C1 segment of cervical spinal cord (tissue), 14 donors: ENCODE measurements around the gene GSTO2.

ENCODE experiments used
- DNase-seq, 14 donors: peaks; one replicate each; lab custom pipeline; 2025; lab: John Stamatoyannopoulos, UW

The GSTO2 gene

DNA sequence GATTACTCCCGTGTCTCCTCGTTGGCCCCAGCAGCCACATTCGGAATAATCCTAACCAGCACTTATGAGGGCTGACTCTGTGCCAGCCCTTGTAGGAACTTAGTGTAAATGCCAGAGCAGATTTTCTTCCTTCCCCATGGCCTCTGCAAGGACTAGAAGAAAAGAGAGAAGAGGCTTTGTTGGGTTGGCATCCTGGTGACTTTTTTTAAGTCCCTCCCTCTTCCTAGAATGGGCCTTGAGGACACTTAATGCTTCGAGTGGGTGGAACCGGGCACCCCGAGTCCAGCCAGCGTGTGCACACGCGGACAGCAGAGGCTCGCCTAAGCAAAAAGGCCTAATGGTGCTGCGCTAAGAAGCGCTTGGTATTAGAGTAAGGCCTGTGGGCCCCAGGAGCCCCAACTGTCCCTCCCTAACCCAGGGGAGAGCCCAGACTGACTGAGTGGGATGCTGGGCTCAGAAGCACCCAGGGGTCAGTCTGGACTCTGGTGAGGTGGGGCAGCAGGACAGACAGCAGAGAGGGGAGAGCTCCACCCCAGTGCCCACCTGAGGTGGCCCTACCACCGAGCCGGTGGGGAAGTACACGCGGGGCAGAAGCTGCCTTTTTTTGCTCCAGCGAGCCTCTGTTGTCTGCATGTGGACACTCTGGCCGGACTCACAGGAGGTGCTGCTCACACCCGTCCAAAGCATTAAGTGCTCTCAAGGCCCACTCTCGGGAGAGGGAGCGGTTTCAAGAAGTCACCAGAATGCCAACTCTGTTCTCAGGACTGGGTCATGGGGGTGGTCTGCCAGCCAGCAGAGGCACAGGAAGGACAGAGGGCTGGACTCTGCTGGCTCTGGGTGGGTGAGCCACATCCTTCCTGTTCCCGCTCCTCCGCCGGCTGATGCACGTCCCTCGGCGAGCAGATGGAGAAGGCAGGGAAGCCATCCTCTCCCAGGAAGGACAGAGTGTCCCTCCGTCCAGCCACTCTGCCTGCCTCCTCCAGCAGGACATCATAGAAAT, 56.8 kb downstream of the GSTO2 start:
- peak in 3 of 14 donors; percentile 21 to 48 (median 28) for DNase-seq

DNA sequence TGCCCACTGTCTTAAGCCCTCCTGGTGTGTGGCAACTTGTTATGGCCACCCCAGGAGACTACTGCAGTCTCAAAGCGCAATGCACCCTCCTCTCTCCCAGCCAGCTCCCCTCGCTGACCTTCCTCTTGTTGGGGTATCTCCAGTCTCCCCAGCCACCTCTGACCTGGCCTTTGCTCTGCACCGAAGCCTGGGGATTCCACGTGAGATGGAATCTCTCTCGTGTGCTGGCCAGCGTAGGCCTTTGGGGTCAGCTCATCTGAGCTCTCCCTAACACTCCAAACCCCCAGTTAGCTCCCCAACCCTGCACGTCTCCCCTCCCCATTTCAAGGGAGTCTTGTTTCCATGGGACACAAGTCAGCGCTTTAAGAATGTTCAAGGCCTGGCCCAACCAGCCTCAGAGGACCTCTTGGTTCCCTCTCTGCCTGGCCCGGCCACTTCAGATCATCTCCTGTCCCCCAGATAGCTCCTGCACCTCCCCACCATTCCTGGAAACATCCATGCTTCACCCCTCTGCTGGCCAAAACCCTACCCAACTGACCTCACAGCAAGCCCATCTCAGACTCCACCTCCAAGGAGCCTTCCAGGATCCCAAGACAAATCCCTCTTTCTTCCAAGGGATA, 58.1 kb downstream of the GSTO2 start:
- no peak for DNase-seq

DNA sequence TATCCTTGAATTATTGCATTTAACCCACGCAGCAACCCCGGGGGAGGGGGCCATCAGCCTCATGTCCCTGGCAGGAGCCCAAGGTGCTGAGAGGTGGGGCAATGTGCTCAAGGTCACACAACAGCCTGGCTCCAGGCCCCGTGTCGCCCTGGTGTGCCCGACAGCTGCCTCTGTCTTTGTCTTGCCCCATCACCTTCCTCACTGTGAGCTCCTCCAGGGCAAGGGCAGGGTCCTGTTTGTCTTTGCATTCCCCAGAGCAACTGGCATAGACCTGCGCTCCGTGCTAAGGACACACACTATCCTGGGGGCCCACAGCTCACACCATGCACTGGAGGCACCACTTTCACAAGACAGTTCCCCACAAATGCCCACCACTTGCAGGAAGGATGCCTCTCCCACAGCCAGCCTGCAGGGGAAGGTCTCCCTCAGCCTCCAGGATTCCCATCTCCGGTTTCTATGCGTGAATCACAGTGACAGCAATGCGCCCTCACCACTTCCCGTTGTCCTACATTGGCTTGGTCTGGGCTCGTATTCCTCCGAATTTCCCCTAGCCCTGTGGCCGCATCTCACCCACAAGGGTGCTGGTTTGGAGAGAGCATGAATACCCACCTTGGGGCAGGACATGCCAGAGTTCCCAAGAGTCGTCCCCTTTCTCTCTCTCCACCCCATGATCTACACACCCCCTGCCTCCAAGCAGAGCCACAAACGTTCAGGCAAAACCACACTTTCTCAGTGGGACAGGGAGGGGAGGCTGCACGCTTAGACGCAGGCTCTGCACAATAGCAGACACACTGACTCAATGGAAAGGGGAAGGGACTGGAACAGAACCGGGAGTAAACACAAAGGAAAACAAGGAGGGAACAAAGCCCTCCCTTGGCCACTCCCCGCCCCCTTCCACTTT, 59.0 kb downstream of the GSTO2 start:
- peak in 6 of 14 donors; percentile 11 to 64 (median 46) for DNase-seq

DNA sequence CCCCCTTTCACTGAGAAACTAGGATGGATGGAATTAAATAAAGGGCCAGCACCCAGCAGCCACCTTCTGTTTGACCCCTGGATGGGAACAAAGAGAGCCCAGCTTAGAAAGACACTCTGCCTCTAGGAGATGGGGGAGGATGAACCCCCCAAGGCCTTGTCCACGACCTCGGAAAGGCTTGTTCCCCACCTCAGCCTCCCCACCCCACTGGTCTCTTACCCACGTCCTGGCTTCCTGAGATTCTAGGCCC, 59.6 kb downstream of the GSTO2 start:
- DNase-seq = peak in 3 of 14 donors; percentile 49 to 67 (median 64)

DNA sequence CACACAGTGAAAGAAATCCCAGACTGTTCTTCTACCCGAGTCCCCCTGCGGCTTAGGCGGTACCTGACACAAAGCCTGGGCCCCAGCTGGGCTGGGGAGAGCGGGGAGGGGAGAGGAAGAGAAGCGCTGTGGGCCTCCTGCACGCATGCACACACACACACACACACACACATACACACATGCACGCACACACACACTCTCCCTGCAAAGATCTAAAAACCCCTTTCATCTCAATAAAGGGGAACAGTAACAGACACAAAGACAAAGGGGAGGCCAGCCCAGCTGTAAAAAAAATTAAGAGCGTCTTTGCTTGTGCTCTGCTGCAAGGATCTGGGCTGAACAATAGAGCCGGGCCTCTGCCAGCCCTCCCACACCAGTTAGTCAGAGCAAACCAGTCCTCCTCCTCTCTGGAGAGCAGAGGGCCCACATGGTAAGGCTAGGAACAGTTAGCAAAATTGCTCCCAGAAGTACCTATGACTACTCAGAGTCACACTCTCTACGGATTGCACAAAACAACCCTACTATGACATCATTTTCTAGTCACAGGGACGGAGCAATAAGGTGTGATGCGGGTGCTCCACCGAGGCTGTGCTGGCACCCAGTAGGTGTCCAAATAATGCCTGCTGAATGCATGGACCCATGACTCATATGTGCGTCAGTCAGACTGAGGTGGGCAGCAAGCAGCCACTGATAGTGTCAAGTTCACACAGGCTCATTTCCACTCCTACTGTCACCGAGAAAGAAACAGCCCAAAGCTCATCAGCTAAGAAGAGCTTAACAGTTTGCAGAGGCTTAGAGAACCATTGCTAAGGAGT, 60.1 kb downstream of the GSTO2 start:
- peak in 8 of 14 donors; percentile 5 to 67 (median 53) for DNase-seq

DNA sequence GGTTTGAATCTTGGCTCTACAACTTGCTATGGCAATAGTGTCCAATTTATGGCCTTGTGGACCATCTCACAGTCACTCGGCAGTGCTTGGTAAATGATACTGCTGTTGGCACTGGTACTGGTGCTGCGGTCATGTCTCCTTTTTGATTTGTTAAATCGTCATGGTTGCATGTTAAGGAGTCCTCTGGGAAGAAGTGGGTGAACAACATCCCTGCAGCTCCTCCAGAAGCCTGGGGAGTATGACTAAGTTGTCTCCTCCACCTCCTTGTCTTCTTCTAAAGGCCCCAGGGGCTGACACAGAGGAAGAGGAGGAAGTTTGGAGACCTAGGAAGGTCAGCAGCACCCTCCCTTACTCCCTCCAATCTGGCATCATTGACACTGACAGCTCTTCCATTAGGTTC, 60.8 kb downstream of the GSTO2 start:
- no peak for DNase-seq

DNA sequence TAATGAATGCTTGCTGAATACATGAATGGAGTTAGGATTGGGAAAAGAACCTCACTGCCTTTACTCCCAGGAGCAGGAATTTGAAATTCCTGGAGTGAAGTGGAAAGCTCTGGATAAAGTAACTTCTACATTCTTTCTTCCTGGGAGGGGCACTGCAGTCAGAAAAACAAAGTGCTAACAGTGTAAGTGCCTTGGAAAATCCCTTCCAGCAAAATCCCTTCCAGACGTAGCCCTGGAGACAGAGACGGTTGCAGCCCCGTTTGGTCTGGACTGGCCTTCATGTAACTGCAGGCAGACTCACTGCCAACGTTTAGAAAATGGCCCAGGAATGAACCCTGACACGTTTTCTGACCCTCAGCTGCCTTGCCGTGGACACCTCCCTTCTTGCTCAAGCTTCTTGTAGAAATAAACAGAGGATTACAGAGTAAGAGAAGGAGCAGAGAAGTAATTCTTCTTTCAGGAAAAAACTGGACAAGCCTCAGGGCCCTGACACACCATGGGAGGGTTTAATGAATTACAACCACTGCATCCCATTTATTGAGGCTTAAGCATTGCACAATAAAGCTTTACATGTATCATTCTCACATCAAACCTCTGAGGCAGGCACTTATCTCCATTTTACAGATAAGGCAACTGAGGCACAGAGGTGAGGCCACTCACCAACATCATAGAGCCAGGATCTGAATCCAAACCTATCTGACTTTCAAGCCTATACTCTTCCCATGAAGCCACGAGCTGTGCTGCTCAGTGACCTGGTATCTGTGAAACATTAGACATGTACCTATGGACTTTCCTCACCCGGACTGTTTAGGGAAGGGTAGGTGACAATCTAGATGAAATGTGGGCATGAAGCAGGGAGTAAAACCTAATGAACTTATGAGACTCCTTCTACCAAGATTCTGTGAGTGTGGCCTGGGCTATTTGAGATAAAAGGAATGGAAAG, 61.5 kb downstream of the GSTO2 start:
- peak in 2 of 14 donors; percentile 23 to 26 for DNase-seq

DNA sequence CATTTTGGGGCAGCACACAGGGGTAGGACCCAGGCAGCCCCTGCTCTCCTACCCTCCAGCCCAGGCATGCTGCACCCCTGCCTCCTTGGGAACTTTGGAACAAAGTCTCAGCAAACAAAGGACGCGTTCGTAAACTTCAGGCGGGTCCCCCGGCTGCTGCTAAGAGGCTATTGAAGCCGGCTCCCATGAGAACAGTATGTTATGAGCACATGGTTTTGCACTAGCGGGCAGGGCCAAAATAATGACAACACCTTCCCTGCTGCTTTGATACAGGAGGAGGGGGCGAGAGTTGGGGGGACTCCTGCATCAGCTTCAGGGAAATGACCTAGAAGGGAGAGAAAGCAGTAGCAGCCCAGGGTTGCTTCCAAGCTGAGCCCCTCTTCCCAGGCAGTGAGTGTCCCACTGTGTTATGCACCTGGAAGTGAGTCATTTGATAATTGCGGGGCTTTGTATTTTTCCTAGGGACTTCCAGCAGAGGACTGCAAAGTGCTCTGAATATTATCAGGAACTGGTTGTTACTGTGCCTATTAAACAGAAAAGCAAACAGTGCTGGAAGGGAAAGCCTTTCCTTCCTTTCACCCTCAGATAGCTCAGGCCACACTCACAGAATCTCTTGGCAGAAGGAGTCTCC, 62.3 kb downstream of the GSTO2 start:
- peak in 1 of 14 donors; percentile 29 for DNase-seq

DNA sequence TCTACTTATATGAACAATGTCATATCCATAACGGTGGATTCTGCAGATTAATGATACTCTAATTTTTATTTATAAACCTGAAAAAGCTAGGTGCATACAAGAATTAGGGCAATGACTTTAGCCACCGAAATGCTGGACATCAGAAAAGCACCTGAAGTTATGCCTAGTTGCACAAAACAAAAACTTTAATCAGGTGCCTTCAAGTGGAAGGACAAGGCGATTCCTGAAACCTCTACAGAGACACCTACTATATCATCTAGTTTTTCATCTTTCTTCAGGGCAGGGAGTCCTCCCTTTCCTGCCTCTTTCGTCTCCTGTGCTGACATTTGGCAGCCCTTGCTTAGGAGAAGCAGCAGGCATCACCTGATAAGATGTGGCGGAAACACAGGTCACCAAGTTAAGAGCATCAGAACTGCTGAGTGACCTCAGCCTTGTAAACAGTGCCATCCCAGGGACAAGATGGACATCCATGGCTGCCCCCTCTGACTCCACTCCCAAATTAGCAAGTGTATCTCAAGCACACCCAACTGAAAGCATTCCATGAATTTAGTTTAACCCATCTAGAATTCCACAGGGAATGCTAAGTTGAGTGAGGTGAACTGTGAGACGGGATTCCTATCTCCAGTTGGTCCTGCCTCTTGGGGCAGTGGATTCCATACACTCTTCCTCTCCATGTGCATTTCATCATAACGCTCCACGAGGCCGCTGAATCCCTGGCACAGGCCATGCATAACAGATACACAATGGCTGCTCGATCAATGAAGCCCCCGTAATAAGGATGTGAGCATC, 63.5 kb downstream of the GSTO2 start:
- DNase-seq = no peak

DNA sequence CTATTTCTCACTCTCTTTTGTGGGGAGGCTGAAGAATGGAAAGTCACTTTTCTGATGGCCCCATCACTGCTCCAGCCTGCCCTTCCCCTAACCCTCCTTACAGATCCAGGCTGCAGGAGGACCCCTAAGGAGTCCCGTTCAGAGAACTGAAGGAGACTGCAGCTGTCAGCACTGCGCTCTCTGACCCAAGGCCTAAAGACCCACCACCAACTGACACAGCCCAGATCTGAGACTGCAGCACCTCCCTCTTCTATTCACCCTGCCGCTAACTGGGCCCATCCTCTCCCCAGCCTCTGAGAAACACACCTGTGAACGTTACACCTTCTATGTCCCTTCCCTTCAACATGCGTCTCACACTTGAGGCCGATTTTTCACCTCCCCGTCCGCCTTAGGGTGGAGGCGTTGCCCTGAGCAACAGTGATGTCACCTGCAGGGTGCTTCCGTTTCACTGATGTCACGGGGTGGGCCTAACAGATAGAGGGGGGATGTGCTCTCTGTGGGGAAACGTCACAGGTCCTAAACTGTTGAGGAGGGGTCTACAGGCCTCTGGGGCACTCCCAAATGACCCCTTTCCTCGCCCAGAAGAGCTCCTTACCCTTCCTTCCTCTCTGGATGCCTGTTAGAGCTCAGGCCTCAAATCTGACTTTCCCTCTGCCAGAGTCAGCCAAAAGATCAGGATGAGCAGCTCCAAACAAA, 64.2 kb downstream of the GSTO2 start:
- no peak for DNase-seq

DNA sequence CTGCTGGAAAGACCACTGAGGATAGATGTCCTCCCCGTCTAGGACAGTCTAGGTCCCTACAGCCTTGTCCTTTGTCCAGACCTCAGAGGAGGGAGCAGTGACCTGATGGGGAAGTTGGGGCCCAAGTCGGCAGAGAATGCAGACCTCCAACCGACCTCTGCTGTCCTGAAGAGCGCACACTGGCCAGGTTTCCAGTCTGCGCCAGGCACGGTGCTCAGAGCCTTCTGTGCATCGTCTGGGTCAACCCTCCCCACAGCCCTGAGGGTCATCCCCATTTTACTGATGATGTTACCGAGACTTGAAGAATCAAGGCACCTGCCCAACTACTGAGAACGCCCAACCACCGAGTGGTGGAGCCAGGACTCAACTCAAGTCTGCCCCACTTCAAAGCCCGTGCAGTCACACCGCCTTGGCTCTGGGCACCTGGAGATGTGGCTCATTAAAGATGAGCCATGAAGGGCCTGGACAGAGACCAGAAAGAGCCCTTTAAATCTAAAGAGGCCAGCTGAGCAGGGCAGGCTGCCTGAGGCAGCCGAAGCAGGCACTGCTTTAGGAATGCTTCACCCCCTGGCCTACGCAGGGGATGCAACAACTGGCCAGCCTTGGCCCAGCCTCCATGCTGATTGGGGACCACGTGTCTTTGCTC, 64.9 kb downstream of the GSTO2 start:
- no peak for DNase-seq

DNA sequence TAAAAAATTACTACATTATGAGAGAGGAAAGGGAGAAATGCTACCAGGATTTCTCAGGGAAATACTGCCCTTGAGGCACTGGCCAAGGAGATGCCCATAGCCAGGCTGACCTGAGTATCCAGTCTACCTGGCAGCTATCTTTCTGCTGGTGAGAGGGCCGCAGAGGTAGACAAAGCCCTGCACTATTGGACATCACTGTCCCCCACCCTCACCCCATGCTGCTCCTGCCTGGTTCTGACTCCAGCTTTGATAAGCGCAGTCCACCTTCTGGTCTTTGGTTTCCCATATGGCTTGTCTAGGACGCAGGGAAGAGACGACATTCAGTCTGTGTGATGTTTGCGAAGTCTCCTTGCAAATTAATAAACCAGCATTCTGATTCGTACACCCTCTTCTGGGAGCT, 65.6 kb downstream of the GSTO2 start:
- no peak for DNase-seq

DNA sequence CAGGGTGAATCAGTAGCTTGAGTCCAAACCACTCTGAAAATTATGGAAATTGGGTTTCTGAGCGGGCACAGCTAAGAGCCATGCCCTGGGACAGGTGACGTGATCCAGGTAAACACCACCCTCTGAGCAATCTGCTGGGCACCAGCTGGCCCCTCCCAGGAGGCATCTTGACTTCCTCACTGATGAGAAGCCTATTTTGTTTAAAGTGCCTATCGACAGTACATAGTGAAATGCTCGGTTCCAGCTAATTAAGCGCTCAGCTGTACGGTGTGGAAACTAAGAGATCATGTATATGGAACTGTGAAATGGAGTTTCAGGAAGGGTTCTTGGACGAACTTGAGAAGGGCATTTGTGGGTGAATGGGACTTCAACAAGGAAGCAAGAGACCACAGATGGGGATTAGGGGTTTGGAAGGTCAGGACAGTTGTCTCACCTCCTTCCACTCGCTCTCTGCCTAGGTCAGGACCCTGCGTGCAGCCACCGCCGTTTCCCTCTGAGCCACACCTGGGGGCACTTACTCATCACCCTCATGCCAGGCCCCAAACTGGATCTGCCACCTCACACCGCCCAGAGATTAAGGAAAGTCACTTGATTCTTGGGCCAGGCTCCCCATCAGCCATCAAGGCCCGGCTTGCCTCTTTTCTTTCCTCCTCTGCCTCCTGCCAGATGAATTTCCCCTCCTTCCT, 66.1 kb downstream of the GSTO2 start:
- DNase-seq = no peak

DNA sequence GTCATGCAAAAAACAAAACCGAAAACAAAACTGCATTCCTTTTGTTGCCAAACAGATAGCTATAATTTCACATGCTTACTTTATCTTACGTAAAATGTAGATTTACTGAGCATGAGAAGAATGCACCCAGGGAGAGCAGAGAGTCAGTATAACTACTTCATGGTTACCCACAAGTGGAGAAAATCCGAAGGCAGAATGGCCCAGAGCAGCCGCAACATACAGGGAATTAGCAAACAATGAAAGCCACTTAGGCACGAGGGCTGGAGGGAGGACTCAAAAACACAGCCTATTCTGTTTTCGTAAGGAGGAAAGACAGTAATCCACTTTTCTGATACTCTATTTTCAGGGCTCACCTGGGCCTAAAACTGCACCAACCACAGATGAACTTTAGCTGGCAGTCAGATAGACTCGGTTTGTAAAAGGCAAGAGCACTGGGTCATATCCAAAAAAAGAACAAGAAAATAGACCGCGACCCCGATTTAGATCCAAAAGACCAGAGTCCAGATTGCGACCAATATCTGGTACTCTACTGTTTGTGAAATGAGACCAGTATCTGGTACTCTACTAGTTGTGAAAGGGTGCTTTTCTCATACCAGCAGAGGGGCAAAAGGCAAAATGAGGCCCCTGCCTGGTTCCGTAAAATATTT, 68.0 kb downstream of the GSTO2 start:
- no peak for DNase-seq

DNA sequence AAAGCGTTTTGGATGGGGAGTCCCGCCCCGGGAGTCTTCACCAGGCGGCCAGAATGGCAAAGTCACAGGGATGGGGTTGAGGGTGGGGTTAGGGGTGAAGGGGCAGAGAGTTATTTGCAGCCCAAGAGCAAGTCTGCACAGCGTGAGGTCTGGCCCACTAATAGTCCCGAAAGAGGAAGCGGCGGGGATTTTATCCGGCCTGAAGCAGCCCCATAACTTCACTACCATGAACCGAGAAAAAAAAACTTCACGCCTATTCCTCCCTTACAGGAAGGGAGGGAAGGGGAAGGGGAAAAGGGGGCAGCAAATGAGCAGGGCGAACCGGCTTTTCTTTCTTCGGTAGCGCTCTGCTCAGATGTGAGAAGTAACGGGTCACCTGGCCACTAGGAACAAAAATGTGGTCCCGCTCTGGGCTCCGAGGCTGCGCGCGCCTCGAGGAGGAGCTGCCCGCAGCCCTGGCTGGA, 68.6 kb downstream of the GSTO2 start:
- peak in 5 of 14 donors; percentile 35 to 64 (median 53) for DNase-seq
